Fibroblast of mammary gland (primary cell): ENCODE data around the gene EEF1AKMT3.
A peak's percentile ranks its signal among the peaks of the same experiment; 100 is the strongest.
"Not testable (repeated sequence)": the region's sequence is repeated elsewhere in the genome, so short reads cannot be mapped to it uniquely, and the experiment has no call there.

Experiments used
- DNase-seq: peaks from one replicate; pipeline ENCODE4 v3.0.0-alpha.2; 2010; ENCODE audit warnings: low read depth
- H3K4me3 ChIP-seq: 2 replicates; pipeline ENCODE4 v1.5.1; 2011; ENCODE audit warnings: low read depth, mild to moderate bottlenecking, low read length, moderate library complexity; ENCODE audit not compliant: control insufficient read depth
- CTCF ChIP-seq: conservative IDR thresholded peaks from 2 replicates; pipeline ENCODE4 v1.5.1; 2011; ENCODE audit warnings: low read depth, low read length, inconsistent platforms; ENCODE audit not compliant: control insufficient read depth, insufficient read depth

The EEF1AKMT3 gene

DNA sequence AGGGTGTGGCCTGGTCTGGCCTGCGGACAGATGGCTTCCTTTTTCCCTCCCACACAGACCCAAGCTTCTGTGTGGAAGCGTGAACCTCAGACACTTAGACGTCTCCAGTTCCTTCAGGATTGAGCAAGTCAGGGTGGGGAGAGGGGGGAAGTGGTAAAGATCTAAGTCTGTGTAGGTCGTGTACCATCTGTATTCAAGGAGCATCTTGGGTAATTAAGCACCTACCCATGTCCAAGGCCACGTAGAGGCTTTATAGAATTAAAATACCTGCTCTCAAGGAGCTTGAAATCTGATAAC, 44.4 kb downstream of the EEF1AKMT3 start:
- no peak overlapping the region for H3K4me3 ChIP-seq
- no peak for TF ChIP-seq CTCF
- DNase-seq: peak; percentile 77

DNA sequence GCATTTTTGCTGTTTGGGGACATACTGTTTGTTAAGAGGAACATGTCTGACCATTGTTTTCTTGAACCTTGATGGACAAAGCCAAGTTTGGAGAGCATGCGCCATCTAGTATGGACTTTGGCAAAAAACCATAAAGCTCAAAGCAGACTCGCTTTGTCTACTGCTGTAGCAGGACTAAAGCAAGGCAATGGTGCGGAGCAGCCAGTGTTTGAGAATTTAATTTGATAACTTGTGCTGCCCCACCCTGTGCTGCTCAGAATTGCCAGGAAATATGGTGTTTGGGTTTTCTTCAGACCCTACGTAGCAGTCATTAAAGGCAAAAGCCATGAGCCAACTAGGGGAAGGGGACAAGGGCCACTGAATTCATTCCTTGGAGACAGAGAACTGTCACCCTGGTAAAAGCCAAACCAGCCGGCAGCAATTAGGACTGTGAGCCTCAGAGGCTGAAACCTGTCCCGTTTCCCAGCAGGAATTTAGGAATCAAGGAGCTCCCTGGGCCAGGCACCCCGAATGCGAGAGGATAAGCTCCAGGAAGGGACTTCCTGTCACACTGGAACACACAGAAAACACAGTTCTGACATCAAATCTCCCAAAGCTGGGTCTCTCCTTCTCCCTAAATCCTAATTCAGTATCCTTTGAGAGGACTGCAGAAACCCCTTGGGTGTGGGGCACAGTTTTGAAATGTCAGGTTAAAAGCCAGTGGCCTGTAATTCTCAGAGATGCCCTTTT, 45.0 kb downstream of the EEF1AKMT3 start:
- no peak for DNase-seq
- no peak for TF ChIP-seq CTCF
- no peak overlapping the region for H3K4me3 ChIP-seq

GRCh38 chr12:57817990-57818331, 45.5 kb downstream of the EEF1AKMT3 start:
- H3K4me3 ChIP-seq, DNase-seq: not testable (repeated sequence)

DNA sequence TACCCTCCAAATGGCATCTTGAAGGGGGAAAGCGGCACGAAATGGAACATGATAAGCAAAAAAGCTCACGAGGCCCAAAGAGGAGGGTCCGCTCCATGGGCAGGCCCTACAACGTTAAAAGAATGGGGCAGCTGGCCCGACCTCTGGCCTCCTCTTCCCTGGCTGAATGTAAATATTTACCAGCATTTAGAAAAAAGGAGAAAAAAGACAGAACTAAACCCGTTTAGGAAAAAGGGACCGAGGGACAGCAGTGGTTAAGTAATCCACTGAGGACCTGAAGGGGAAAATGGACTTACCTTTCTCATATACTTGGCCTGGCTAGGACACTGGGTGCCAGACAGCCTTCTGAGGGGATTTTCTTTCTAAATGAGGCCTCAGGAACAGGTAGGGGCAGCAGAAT, 47.7 kb downstream of the EEF1AKMT3 start:
- not testable (repeated sequence) for DNase-seq, H3K4me3 ChIP-seq

GRCh38 chr12:57821015-57821414, 48.6 kb downstream of the EEF1AKMT3 start:
- not testable (repeated sequence) for DNase-seq, H3K4me3 ChIP-seq

DNA sequence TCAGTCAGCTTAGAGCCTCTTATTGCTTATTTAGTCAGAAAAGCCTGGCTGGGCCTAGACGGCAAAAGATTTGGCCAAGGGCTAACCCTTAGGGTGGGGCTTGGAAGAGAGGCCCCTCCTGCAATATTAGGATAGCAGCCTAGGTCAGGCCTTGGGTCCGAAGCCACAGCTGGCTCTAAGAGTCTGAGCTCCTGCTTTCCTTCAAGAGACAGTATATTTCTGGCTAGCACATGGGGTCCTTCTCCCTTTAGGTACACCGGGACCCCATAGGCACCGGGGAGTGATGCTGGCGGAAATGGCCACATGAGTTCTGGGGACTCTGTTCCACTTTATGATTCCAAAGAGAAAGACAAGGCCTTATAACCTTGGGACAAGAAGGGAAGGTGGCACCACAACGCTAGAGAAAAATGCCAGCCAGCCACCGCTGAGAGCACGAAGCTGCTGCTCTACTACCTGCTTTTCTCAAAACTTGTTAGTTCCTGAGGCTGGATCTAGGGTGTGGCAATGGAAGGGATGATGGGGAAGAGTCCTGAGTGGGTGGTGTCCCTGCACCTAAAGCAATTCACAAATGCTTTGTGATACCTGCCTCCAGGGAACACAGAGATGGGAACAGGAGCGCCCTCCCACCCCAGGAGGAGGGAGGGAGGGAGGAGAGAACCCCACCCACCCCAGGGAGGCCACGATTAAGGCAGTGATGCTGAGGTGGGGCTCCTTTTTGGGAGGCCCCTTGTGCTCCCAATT, 49.2 kb downstream of the EEF1AKMT3 start:
- no peak overlapping the region for H3K4me3 ChIP-seq
- no peak for TF ChIP-seq CTCF
- DNase-seq: no peak

DNA sequence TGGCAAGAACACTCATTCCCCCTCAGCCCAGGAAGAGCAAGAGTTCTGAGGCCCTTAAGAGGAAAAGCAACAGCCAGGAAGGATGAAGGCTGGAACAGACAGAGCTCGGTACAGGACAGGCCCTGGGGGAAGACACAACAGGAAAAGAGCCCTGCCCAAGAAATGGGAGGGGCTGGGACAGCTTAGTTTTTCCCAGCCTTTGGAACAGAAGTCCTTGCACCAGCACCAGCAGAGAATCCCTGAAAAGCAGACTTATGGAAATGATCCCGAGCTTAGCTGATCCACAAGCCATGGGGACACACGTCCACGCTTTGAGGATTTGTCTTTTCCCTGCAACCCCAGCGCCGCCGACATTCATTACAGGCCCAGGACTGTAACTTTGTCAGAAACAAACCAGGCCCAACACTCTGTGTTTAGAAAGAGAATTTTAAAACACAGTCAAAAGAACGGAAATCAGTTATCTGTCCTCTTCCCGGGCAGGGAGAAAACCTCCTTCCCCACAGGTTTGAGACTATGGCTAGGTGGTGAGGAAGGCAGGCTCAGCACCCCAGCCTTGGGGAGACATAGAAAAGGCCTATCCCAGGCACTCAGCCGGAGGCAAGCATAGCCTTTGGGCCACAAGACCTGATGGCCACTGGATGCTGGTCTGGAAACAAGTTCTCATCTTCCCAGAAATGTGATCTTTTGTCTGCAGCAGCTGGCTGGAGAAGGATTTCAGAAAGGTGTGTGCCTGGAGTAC, 50.1 kb downstream of the EEF1AKMT3 start:
- H3K4me3 ChIP-seq: no peak overlapping the region
- DNase-seq: no peak
- no peak for TF ChIP-seq CTCF

- H3K4me3 ChIP-seq: no peak overlapping the region
- no peak for DNase-seq
- no peak for TF ChIP-seq CTCF
These were observed 50.9 kb downstream of the EEF1AKMT3 start for GRCh38 chr12:57823131-57823907.
